Suppressor macrophage treated with lipopolysaccharide for 1 hour (primary cell): ENCODE data around the gene RNU1-1.
"Not testable (repeated sequence)": the region's sequence is repeated elsewhere in the genome, so short reads cannot be mapped to it uniquely, and the experiment has no call there.

Experiments used
- DNase-seq, 3 donors: peaks; one replicate each; pipeline ENCODE4 v3.0.0-alpha.2; 2020 to 2022

Gene RNU1-1

GRCh38 chr1:16521288-16521583 lies 7.2 kb upstream of the RNU1-1 start:
- DNase-seq, result no peak

GRCh38 chr1:16520435-16521287 lies 6.6 kb upstream of the RNU1-1 start:
- peak in 1 of 3 donors; percentile 6 for DNase-seq

GRCh38 chr1:16519255-16519951 lies 5.3 kb upstream of the RNU1-1 start:
- not testable (repeated sequence) for DNase-seq

- DNase-seq, result not testable (repeated sequence)
These were observed 4.8 kb upstream of the RNU1-1 start for GRCh38 chr1:16518913-16519254.

- DNase-seq, result not testable (repeated sequence)
These were observed 2.8 kb upstream of the RNU1-1 start for GRCh38 chr1:16516694-16517410.

DNA sequence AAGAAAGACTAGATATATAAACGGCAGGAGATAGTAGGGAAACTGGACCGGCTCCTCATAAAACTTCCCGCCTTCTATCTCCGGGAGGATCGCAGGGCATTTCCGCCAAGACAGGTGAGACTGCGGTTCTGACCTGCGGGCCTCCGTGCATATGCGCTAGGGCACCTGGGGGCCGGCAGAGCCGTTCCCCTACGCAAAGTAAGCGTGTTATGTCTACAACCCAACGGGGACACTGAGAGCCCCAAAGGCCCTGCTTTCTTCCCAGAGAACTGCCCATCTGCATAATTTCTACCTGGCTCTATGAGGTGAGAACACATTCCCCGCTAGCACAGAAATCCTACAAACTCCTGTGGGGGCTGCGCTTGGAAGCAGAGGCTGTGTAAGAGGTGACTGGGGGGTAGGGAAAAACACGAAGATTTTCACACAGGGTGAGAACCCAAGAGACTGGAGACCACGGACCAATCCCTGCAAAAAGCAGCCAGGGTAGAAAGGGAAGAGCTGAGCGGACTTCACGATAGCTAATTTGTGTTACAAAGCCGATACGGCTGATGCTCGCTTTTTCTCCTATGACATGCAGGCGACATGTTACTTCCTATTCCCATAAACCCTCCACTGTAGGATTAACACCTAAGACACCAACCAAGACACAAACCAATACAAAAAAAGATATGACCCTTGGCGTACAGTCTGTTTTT lies 526 bp downstream of the RNU1-1 start:
- DNase-seq, result peak; percentile 83 to 92 (median 89)

- not testable (repeated sequence) for DNase-seq
These were observed 1.3 kb downstream of the RNU1-1 start for GRCh38 chr1:16512624-16513411.

- not testable (repeated sequence) for DNase-seq
These were observed 2.2 kb downstream of the RNU1-1 start for GRCh38 chr1:16511926-16512325.

- peak in 1 of 3 donors; percentile 39 for DNase-seq
These were observed 5.1 kb downstream of the RNU1-1 start for GRCh38 chr1:16508861-16509445.

- not testable (repeated sequence) for DNase-seq
These were observed 7.5 kb downstream of the RNU1-1 start for GRCh38 chr1:16506364-16507136.

DNA sequence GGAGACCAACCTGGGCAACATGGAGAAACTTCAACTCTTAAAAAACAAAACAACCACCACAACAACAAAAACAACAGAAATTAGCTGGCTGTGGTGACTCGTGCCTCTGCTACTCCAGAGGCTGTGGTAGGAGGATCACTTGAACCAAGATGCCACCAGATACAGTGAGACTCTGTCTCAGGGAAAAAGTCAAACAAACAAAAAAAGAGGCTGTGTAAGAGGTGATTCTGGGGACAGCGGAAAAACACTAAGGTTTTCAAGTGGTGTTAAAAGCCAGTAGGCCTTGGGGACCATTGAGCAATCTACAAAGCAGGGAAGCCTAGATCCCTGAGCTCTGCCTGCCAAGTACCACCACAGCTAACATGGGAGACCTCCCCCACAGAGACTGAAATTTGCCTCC lies 8.2 kb downstream of the RNU1-1 start:
- DNase-seq, result not testable (repeated sequence)

- no peak for DNase-seq
These were observed 10.6 kb downstream of the RNU1-1 start for GRCh38 chr1:16503494-16503893.

- DNase-seq, result not testable (repeated sequence)
These were observed 12.6 kb downstream of the RNU1-1 start for GRCh38 chr1:16501446-16501845.

DNA sequence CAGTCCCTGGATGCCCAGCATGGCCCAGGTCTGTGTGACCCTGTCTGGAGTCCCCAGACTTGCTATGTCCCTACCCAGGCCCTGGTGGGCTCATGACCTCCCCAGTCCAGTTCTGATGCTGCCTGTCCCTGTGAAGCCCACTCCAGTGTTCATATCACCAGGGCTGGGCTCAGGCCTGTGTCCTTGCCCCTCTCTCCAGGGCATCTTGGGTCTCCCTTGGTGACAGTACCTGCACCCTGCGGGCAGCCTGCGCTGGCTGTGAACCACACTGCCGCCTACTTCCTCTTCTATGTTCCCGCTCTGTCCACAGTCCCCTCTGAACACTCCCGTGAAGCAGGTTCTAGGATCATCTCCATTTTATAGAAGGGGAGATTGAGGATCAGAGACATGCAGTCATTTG lies 13.1 kb downstream of the RNU1-1 start:
- peak in 1 of 3 donors; percentile 13 for DNase-seq

GRCh38 chr1:16500466-16500865 lies 13.6 kb downstream of the RNU1-1 start:
- peak; percentile 60 to 73 (median 73) for DNase-seq

DNA sequence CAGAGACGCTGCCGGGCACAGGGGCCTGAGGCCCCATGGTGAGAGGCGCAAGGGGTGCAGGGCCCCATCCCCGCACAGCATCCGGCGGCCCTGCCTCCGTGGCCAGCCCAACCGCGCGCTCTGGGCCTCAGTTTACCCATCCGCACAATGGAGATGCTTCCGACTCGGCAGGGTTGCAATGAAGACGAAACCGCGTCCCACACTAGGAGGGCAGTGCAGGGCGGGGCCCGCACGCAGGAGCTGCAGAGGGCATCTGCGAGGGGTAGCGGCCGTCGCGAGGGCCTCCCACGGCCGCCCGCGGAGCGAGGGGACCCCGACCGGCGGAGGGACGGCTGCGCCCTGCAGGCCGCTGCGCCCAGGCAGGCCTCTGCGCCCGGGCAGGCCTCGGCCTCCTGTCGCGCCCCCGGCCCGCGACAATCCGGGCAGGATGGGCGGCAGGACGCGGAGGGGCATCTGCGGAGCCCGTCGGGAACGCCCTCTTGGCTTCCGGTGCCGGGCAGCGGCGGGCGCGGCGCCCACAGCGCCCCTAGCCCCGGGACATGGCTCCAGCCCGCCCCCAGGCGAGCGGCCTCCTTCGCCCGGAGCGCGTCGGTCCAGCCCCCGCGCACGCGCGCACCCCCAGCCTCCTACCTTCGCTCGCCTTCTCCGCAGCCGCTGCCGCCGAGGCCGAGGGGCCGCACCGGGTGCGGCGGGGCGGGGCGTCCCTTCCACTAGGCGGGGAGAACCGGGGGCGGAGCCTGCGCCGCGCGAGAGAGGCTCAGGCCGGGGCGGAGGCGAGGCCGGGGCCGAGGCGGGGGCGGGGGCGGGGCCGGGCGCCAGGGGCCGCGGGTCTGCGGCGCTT lies 15.3 kb downstream of the RNU1-1 start:
- peak; percentile 74 to 91 (median 83) for DNase-seq

DNA sequence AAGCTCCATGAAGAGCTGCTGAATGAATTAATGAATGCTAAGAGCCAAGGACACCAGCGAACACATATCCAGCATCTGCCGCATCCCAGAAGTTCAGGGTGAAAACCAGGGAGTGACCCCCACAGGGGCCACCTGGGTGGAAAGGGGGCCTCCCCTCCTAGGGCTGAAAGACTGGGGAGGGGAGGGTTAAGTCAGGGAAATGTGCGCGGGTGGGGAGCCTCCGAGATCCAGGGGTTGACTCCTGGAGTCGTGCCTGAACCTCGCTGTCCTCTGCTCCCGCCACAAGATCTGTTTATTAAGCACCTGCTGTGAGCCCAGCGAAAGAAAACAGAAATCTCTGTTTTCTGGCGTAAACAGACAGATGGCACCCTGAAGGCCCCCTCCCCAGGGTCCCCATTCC lies 16.0 kb downstream of the RNU1-1 start:
- DNase-seq, result not testable (repeated sequence)

DNA sequence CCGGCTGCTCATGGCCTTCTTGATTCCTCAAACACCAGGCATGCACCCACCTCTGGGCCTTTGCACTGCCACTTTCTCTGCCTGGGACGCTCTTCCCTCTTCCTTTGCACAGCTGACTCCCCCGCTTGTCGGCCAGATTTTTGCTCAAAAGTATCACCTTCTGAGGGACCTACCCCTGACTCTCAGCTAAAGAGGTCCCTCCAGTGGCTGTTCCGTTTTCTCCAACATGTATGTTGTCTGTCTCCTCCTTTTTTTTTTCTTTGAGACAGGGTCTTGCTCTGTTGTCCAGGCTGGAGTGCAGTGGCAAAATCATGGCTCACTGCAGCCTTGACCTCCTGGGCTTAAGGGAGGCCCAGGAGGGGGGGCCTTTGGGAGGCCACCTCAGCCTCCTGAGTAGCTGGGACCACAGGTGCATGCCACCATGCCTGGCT lies 16.6 kb downstream of the RNU1-1 start:
- not testable (repeated sequence) for DNase-seq

DNA sequence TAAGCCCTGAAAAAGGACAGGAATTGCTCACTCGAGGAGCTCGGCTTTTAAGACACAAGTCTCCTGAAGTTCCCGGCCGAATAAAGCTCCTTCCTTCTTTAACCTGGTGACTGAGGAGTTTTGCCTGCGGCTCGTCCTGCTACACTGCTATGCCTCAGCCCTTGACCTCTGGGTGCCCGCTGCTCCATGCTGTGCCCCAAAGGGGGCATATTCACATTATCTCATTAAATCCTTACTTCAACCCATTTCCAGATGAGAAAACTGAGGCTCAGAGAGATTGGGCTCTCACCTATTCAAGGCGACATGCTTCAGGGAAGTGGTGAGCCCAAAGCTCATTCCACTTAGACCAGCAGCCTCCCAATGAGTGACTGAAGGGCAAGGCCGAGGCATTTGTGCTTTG lies 20.4 kb downstream of the RNU1-1 start:
- DNase-seq, result not testable (repeated sequence)

DNA sequence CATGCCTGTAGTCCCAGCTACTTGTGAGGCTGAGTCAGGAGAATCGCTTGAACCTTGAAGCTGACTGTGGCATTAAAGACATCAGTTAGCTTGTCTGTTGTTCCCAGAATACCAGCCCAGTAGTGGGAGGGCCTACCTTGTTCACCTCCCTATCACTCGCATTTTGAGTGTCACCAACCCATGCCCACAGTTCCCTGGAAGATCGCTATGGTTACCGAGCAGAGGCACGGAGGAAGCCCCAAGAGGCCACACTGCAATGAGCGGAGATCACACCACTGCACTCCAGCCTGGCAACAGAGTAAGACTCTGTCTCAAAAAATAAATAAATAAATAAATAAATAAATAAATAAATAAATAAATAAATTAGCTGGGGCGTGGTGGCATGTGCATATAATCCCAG lies 21.1 kb downstream of the RNU1-1 start:
- DNase-seq, result not testable (repeated sequence)
